D721Med (cell line): ENCODE measurements around the gene GRPEL2.

ENCODE experiments used
- DNase-seq: peaks from one replicate; pipeline ENCODE4 v3.0.0; 2011; ENCODE audit warnings: low spot score; ENCODE audit not compliant: insufficient read length
- FAIRE-seq: peaks from 2 replicates; lab custom pipeline; 2011; peaks lifted over from hg19 to GRCh38; lab: Jason Lieb, UNC
- TF ChIP-seq, protein P1 (sequence below): IDR thresholded peaks from 2 replicates; pipeline ENCODE4 v1.5.1; 2012; ENCODE audit warnings: mild to moderate bottlenecking, control low read depth; ENCODE audit not compliant: insufficient read depth; ENCODE audit errors: missing control alignments

The GRPEL2 gene

DNA sequence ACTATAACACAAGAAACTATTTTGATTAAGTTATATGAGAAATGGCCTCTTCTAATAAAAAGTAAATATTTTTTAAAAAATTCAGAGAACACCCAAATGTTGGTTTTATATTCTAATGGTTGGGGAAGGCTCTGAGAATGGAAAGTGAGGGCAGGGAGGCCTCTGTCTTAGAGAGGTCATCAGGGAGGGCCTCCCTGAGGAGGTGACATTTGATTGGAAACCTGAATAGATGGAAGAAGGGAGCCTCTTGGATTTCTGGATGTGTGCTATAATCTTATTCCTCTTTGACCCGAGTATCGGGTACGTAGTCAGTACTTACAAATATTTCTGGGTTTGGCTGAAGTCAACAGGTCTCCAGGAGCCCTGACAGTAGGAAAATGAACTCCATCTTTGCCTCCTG, 26.1 kb upstream of the GRPEL2 start:
- DNase-seq, result no peak
- TF ChIP-seq, protein P1, sequence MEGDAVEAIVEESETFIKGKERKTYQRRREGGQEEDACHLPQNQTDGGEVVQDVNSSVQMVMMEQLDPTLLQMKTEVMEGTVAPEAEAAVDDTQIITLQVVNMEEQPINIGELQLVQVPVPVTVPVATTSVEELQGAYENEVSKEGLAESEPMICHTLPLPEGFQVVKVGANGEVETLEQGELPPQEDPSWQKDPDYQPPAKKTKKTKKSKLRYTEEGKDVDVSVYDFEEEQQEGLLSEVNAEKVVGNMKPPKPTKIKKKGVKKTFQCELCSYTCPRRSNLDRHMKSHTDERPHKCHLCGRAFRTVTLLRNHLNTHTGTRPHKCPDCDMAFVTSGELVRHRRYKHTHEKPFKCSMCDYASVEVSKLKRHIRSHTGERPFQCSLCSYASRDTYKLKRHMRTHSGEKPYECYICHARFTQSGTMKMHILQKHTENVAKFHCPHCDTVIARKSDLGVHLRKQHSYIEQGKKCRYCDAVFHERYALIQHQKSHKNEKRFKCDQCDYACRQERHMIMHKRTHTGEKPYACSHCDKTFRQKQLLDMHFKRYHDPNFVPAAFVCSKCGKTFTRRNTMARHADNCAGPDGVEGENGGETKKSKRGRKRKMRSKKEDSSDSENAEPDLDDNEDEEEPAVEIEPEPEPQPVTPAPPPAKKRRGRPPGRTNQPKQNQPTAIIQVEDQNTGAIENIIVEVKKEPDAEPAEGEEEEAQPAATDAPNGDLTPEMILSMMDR, result no peak
- FAIRE-seq, result no peak

DNA sequence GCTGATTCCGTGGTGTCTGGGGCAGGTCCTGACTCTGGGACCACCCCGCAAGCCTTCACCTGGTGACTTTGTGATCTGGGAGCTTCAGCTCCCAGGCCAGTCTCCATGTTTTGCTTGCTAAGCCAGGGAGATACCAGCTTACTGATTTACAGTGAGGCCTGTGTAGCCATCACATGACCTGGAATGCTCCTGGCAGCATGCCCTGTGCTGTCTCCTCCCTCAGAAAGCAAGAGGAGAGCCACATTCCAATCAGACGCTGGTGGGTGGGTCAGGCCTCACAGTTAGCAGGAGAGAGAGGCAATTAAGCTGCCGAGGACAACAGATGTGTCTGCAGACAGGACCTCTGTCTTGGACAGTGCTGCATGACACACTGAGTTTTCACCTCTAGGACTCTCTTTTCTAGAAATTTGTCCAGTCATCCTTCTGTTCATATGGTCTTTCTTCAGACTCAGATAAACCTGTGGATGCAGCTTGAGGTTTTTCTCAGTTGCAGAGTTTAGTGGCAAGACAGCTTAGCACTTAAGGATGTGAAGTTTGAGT, 24.4 kb upstream of the GRPEL2 start:
- FAIRE-seq (no peak), DNase-seq (no peak)
- TF ChIP-seq, protein P1, result no peak

DNA sequence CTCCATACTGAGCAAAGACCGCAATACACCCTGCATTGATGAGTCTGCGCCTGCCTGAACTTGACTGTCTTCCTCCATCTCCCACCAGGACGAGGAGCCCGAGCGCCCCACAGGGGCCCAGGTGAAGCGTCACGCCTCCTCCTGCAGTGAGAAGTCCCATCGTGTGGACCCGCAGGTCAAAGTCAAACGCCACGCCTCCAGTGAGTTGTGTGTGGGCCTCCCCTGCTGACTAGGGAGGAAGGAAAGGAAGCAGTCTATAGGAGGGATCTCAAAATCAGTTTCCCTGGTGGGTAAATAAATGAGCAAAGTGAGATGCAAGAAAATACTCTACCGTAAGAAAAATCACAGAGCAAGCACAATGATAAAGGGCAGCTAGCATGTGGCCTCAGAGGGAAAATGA, 22.8 kb upstream of the GRPEL2 start:
- no peak for DNase-seq
- TF ChIP-seq, protein P1, result no peak
- FAIRE-seq, result no peak

DNA sequence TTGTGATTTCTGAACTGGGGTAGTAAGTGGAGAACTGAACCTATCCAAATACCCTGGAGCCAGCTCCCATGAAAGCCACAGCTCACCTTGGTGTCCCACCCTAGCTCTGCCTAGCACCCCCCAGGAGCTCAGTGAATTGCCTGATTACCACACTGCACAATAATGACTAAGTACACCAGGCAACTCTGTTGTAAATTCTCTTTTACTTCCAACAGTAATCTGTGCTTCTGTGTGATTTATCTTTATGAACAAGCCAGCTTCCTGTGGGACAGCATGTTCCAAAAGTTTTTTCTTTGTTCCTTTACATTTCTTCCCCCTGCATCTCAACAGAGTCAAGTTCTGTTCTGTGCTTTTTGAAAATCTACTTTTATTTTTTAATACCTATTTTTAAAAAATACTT, 22.1 kb upstream of the GRPEL2 start:
- DNase-seq (no peak), FAIRE-seq (no peak)
- TF ChIP-seq, protein P1, result no peak

DNA sequence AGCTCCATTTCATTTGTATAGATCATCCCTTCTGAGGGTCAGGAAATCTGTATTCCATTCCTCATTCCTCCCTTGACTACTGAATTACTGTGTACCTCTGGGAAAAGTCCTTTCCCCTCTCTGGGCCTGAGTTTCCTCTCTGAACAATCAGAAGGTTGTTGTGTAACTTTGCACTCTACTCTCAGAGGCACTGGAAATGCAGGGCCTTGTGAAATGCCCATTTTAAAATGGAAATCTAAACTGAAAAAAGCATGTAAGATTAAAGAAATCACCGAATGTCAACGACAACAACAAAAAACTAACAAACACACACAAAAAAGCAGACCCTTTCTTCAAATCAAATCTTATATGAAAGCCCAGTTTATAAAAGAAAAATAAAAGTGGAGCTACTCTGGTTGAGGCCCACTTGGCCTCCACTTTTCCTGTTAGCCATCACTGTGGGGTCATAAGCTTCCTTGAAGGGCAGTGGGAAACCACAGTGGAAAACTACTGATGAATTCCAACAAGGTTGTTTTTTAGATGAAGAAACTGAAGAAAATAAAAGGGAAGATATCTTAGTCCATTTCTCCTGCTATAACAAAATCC, 21.6 kb upstream of the GRPEL2 start:
- no peak for FAIRE-seq
- no peak for DNase-seq
- TF ChIP-seq, protein P1, result no peak

DNA sequence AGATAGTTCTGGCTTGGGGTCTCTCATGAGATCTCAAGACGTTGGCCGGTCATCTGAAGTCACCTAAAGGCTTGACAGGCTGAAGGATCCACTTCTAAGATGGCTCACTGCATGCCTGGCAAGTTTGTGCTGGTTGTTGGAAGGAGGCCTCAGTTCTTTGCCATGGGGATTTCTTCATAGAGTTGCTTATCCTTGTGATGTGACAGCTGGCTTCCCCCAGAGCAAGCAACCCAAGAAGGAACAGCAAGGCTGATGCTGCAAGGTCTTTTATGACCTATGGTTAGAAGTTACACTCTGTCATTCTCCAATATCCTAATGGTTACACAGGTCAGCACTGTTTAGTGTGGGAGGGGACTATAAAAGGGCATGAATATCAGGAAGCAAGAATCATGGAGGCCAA, 20.7 kb upstream of the GRPEL2 start:
- FAIRE-seq (no peak), DNase-seq (no peak)
- TF ChIP-seq, protein P1, result no peak

DNA sequence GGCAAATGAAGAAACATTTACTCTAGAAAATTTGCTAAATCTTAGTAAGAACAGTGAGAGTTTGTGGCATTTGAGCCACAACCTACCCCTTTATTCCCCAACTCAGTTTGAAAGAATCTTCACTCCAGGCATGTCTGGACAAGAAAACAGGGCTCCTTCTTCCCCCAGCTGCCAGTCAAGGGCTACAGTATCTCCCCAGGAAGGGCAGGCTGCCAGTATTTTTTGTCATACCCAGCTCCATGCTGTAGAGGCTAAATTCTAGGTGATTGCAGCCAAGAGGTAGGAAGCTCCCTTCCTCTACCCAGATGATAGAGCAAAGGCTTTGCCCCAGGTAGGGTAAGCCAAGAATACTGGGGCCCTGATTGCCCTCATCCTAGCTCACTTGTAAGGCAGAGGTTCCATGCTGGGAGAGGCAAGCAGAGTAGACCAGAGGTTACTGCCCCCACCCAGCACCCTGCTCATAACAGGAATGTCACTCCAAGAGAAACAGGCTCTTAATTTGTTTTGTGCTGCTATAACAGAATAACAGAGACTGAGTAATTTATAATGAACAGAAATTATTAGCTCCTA, 20.0 kb upstream of the GRPEL2 start:
- DNase-seq (no peak), FAIRE-seq (no peak)
- TF ChIP-seq, protein P1, result no peak
